Endothelial cell of umbilical vein (primary cell): ENCODE results near the gene ZSWIM6. TPM values are rescaled to one million over a fixed set of nuclear protein-coding genes. Genes with fewer than 3 reads are reported as not detected.

Source experiments
- BruUV-seq: library from RNA; stranded (reverse); fragments of 400-500 nt; replicated peaks from 2 replicates; lab custom pipeline; 2021; lab: Mats Ljungman, UMichigan
- CTCF ChIA-PET: fragments of 300-600, 350-600 bp; sonication (Branson Sonifier 250); formaldehyde crosslinking; loops from one replicate; lab custom pipeline; 2021; ENCODE audit warnings: antibody characterized with exemption, inconsistent platforms; lab: Charles Lee
- POLR2A ChIA-PET: fragments of 300-600, 350-600 bp; sonication (Branson Sonifier 250); formaldehyde crosslinking; loops from one replicate; lab custom pipeline; 2021; ENCODE audit warnings: antibody characterized with exemption, inconsistent platforms; lab: Charles Lee
- DNase-seq: peaks from one replicate; pipeline ENCODE4 v3.0.0-alpha.2; 2011; ENCODE audit warnings: low read depth, low spot score
- FAIRE-seq: peaks from 2 replicates; lab custom pipeline; 2011; peaks lifted over from hg19 to GRCh38; lab: Jason Lieb, UNC
- H2AFZ ChIP-seq: 2 replicates; pipeline ENCODE4 v1.6.0; 2012; ENCODE audit warnings: low read depth, low read length, control low read depth, inconsistent platforms
- H3K27ac ChIP-seq: 2 replicates; pipeline ENCODE4 v1.5.1; 2011; ENCODE audit warnings: low read depth, mild to moderate bottlenecking, control low read depth, low read length, moderate library complexity; ENCODE audit not compliant: insufficient read depth
- H3K27me3 ChIP-seq, 2 experiments: 2 replicates each; pipeline versions ENCODE4 v1.6.0 to v1.6.1; 2011; ENCODE audit warnings: low read length in 2 of 2, mixed read lengths in 1 of 2; ENCODE audit not compliant: control insufficient read depth in 2 of 2, insufficient read depth in 2 of 2
- H3K36me3 ChIP-seq, 2 experiments: 2 replicates in 1 of 2; 3 replicates in 1 of 2; pipeline ENCODE4 v1.5.1; 2011; ENCODE audit warnings: low read length in 2 of 2, mild to moderate bottlenecking in 1 of 2, moderate library complexity in 1 of 2; ENCODE audit not compliant: control insufficient read depth in 2 of 2, insufficient read depth in 2 of 2; ENCODE audit errors: extremely low read depth in 1 of 2
- H3K4me1 ChIP-seq: 3 replicates; pipeline ENCODE4 v1.5.1; 2011; ENCODE audit warnings: mild to moderate bottlenecking, low read length; ENCODE audit not compliant: control insufficient read depth, insufficient read depth; ENCODE audit errors: extremely low read depth
- H3K4me2 ChIP-seq: 2 replicates; pipeline ENCODE4 v1.6.1; 2011; ENCODE audit warnings: low read length, control low read depth, mixed read lengths; ENCODE audit not compliant: insufficient read depth
- H3K4me3 ChIP-seq, 3 experiments: fragments of 200-600 bp in 1 of 3; sonication (generic), shearing (Covaris generic) in 1 of 3; replicated peaks in 1 of 3; 2 replicates each; pipeline ENCODE4 v1.5.1; 2011 to 2016; ENCODE audit warnings: control low read depth in 3 of 3, low read length in 3 of 3, mild to moderate bottlenecking in 2 of 3, inconsistent platforms in 1 of 3, low read depth in 1 of 3, moderate library complexity in 1 of 3; ENCODE audit not compliant: insufficient read depth in 1 of 3
- H3K79me2 ChIP-seq: 2 replicates; pipeline ENCODE4 v1.6.0; 2012; ENCODE audit warnings: low read length, inconsistent platforms; ENCODE audit not compliant: control insufficient read depth, insufficient read depth
- H3K9ac ChIP-seq: replicated peaks from 2 replicates; pipeline ENCODE3; 2011; ENCODE audit warnings: low read length, control low read depth; ENCODE audit not compliant: insufficient read depth; ENCODE audit errors: extremely low read depth
- H3K9me1 ChIP-seq: replicated peaks from 3 replicates; pipeline ENCODE4 v1.6.0; 2011; ENCODE audit warnings: mild to moderate bottlenecking, low read length; ENCODE audit not compliant: control insufficient read depth, insufficient read depth; ENCODE audit errors: extremely low read depth
- H3K9me3 ChIP-seq: replicated peaks from 2 replicates; pipeline ENCODE4 v1.5.1; 2012; ENCODE audit warnings: low read length, inconsistent platforms; ENCODE audit not compliant: control insufficient read depth, insufficient read depth
- H4K20me1 ChIP-seq: replicated peaks from 2 replicates; pipeline ENCODE3; 2011; ENCODE audit warnings: mild to moderate bottlenecking, low read length; ENCODE audit not compliant: control insufficient read depth, insufficient read depth; ENCODE audit errors: extremely low read depth
- EZH2 ChIP-seq: IDR thresholded peaks from 2 replicates; pipeline ENCODE4 v1.6.1; 2012; ENCODE audit warnings: borderline replicate concordance, low read depth, mild to moderate bottlenecking, moderate library complexity, low read length, inconsistent platforms; ENCODE audit not compliant: severe bottlenecking
- FOS ChIP-seq: IDR thresholded peaks from 2 replicates; pipeline ENCODE4 v1.6.1; 2011; ENCODE audit warnings: mild to moderate bottlenecking, low read length, moderate library complexity, borderline replicate concordance; ENCODE audit not compliant: insufficient read depth
- GATA2 ChIP-seq: IDR thresholded peaks from 2 replicates; pipeline ENCODE4 v1.7.0; 2011; ENCODE audit warnings: low read depth, mild to moderate bottlenecking, moderate library complexity, mixed read lengths, low read length; ENCODE audit not compliant: insufficient read length, insufficient read depth
- JUN ChIP-seq: IDR thresholded peaks from 2 replicates; pipeline ENCODE4 v1.6.1; 2011; ENCODE audit warnings: borderline replicate concordance, low read depth; ENCODE audit not compliant: insufficient read length, insufficient read depth
- MYC ChIP-seq: IDR thresholded peaks from one replicate; pipeline ENCODE4 v1.6.1; 2011; ENCODE audit warnings: mild to moderate bottlenecking, low read depth, low read length
- POLR2A ChIP-seq: IDR thresholded peaks from 2 replicates; pipeline ENCODE4 v1.6.1; 2012; ENCODE audit warnings: low read depth, mild to moderate bottlenecking, control low read depth, low read length
- POLR2AphosphoS5 ChIP-seq: IDR thresholded peaks from 2 replicates; pipeline ENCODE4 v1.6.1; 2012; ENCODE audit warnings: low read depth, mild to moderate bottlenecking, control low read depth, low read length, moderate library complexity; ENCODE audit not compliant: insufficient read depth
- dilution Hi-C: fragments of 300-500 bp; cut with MboI; formaldehyde crosslinking; loops from one replicate; pipeline ENCODE4 v1.15.0; 2019; ENCODE audit warnings: low sequenced_read_pairs; ENCODE audit not compliant: extremely low pct_ligation_motif_present
- intact Hi-C: fragments of 100-400 bp; cut with micrococcal nuclease; formaldehyde crosslinking; loops from one replicate; pipeline ENCODE4 v1.10.0; 2022
- polyA plus RNA-seq, 4 experiments: library from polyadenylated mRNA; depleted of rRNA in 3 of 4; stranded (reverse) in 3 of 4; unstranded in 1 of 4; fragments of >200 nt; gene quantifications; 2 replicates each; pipeline versions ENCODE4 v1.2.1 to v1.2.3, GENCODE V29; 2011 to 2012; ENCODE audit warnings: missing spikeins in 1 of 4
- total RNA-seq: library from RNA; stranded (reverse); gene quantifications from 2 replicates; pipeline ENCODE4 v1.2.3, GENCODE V29; 2021
- TF ChIP-seq, protein P1 (sequence below): IDR thresholded peaks from 2 replicates; pipeline ENCODE4 v1.6.1; 2011; ENCODE audit not compliant: insufficient read depth, insufficient read length
- TF ChIP-seq, protein P2 (sequence below), 2 donors: IDR thresholded peaks; 1 replicate in 1 of 2; 2 replicates in 1 of 2; pipeline ENCODE4 v1.5.1; 2011; ENCODE audit warnings: low read length in 2 of 2, mild to moderate bottlenecking in 2 of 2, moderate library complexity in 2 of 2, control low read depth in 1 of 2, inconsistent platforms in 1 of 2, low read depth in 1 of 2; ENCODE audit not compliant: insufficient read depth in 1 of 2; ENCODE audit errors: extremely low read depth in 1 of 2

ZSWIM6 gene
- total and polyA plus RNA-seq, 2 donors (not counting 3 experiments of a cell fraction or from before 2014, with no cell fraction given) = 14.9 to 25.3 TPM

GRCh38 chr5:61474746-61475145 is 142.7 kb downstream of the ZSWIM6 start:
- H3K4me1 ChIP-seq = no peaks in the 10 kb centered on the region
- H3K9me3 ChIP-seq = no peaks in the 10 kb centered on the region
- intact Hi-C loops = no loop called here
- H3K9ac ChIP-seq = no peak overlapping the region
- H3K9me1 ChIP-seq = no peaks in the 10 kb centered on the region
- peaks cover 79% of the 10 kb centered on the region for H3K79me2 ChIP-seq
- no peak for DNase-seq
- dilution Hi-C loops = no loop called here
- peaks cover 10% of the 10 kb centered on the region for H4K20me1 ChIP-seq
- no peak overlapping the region for H2AFZ ChIP-seq
- no peak for TF ChIP-seq FOS
- no peak for TF ChIP-seq GATA2
- TF ChIP-seq POLR2AphosphoS5 = no peak
- TF ChIP-seq, protein P1, sequence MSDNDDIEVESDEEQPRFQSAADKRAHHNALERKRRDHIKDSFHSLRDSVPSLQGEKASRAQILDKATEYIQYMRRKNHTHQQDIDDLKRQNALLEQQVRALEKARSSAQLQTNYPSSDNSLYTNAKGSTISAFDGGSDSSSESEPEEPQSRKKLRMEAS = no peak
- TF ChIP-seq EZH2 = no peak
- TF ChIP-seq MYC = no peak
- no peak for TF ChIP-seq POLR2A
- no peak for TF ChIP-seq JUN
- TF ChIP-seq, protein P2, sequence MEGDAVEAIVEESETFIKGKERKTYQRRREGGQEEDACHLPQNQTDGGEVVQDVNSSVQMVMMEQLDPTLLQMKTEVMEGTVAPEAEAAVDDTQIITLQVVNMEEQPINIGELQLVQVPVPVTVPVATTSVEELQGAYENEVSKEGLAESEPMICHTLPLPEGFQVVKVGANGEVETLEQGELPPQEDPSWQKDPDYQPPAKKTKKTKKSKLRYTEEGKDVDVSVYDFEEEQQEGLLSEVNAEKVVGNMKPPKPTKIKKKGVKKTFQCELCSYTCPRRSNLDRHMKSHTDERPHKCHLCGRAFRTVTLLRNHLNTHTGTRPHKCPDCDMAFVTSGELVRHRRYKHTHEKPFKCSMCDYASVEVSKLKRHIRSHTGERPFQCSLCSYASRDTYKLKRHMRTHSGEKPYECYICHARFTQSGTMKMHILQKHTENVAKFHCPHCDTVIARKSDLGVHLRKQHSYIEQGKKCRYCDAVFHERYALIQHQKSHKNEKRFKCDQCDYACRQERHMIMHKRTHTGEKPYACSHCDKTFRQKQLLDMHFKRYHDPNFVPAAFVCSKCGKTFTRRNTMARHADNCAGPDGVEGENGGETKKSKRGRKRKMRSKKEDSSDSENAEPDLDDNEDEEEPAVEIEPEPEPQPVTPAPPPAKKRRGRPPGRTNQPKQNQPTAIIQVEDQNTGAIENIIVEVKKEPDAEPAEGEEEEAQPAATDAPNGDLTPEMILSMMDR (IDR thresholded peaks at IDR 0.05; ENCODE audit: extremely low read depth in 1 of 2, insufficient read depth in 1 of 2, low read depth in 1 of 2, low read length in 2 of 2) = no peak
- FAIRE-seq = no peak
- ChIA-PET CTCF (interaction anchor here (1.4 kb wide), 1 partner anchor 33 kb away, joined by 3 read pairs; no protein-coding TSS in a partner anchor), POLR2A (no interaction called here)
- H3K4me2 ChIP-seq = no peak overlapping the region
- no peak overlapping the region for H3K4me3 ChIP-seq
- H3K36me3 ChIP-seq = peaks cover 0 to 7% of the 10 kb centered on the region in 2 experiments
- H3K27me3 ChIP-seq = no peaks in the 10 kb centered on the region
- BruUV-seq = no TSS peak
- no peak overlapping the region for H3K27ac ChIP-seq
